ENCODE measurements around the gene S100A5. TPM values are rescaled to one million over a fixed set of nuclear protein-coding genes. Genes with fewer than 3 reads are reported as not detected.

Gene S100A5
- total RNA-seq, 2 donors from 2014 or later = not detected

GRCh38 chr1:153507926-153508583 lies 32.7 kb downstream of the S100A5 start:
- intact Hi-C loops (cut with DNase I) = loop anchor here (5.0 kb wide), 1 partner anchor 64 kb away; no protein-coding TSS in a partner anchor
- ATAC-seq (no peak), DNase-seq (no peak)
- H3K27ac ChIP-seq = no peak overlapping the region
- no peaks in the 10 kb centered on the region for H3K9me3 ChIP-seq
- WGBS, 2 donors = 85 to 92% methylated on average over 11 of the region's 11 CpGs
- TF ChIP-seq POLR2A (IDR thresholded peaks at IDR 0.05) = no peak
- TF ChIP-seq, protein P1, sequence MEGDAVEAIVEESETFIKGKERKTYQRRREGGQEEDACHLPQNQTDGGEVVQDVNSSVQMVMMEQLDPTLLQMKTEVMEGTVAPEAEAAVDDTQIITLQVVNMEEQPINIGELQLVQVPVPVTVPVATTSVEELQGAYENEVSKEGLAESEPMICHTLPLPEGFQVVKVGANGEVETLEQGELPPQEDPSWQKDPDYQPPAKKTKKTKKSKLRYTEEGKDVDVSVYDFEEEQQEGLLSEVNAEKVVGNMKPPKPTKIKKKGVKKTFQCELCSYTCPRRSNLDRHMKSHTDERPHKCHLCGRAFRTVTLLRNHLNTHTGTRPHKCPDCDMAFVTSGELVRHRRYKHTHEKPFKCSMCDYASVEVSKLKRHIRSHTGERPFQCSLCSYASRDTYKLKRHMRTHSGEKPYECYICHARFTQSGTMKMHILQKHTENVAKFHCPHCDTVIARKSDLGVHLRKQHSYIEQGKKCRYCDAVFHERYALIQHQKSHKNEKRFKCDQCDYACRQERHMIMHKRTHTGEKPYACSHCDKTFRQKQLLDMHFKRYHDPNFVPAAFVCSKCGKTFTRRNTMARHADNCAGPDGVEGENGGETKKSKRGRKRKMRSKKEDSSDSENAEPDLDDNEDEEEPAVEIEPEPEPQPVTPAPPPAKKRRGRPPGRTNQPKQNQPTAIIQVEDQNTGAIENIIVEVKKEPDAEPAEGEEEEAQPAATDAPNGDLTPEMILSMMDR (IDR thresholded peaks at IDR 0.05) = no peak
- no peak overlapping the region for H3K4me3 ChIP-seq
- H3K27me3 ChIP-seq = no peaks in the 10 kb centered on the region
- H3K36me3 ChIP-seq (replicated peaks in 1 of 2; ENCODE audit: insufficient read depth in 1 of 2, low read depth in 2 of 2) = no peaks in the 10 kb centered on the region
- peaks cover 10% of the 10 kb centered on the region for H3K4me1 ChIP-seq

DNA sequence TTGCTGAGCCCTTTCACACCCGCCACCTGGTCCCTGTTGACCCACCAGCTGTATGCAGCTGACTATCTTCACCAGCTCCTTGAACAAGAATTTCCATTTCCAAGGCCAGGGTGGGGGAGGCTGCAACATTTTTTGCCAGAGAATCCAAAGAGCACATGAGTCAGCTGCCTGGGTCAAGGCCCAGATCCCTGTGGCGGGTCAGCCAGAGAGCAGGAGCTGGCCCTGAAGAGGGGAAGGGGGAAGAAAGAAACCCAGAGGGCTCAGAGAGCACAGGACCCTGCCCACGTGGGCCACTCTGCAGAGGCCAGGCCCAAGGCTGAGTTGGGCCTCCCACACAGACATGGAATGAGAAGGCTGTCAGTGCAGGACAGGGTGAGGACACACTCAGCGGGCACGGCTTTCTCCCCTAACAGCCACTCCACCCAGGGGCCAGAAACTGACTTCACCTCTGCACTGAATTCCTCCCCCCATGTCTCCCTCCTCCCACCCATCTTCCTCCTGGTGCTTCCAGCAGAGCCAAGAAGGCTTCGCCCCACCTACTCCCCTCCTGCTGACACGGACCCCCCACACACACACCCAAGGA lies 33.8 kb downstream of the S100A5 start:
- 55 to 70% methylated on average over 7 of the region's 7 CpGs for WGBS, 2 donors
- DNase-seq = peak; percentile 48 to 89 (median 72)
- TF ChIP-seq POLR2A (IDR thresholded peaks at IDR 0.05) = no peak

GRCh38 chr1:153506386-153506785 lies 34.3 kb downstream of the S100A5 start:
- DNase-seq (no peak), ATAC-seq (no peak)
- no peaks in the 10 kb centered on the region for H3K36me3 ChIP-seq (replicated peaks in 1 of 2; ENCODE audit: insufficient read depth in 1 of 2, low read depth in 2 of 2)
- no peak overlapping the region for H3K4me3 ChIP-seq
- no peaks in the 10 kb centered on the region for H3K9me3 ChIP-seq
- no peak for TF ChIP-seq POLR2A (IDR thresholded peaks at IDR 0.05)
- TF ChIP-seq, protein P1 (IDR thresholded peaks at IDR 0.05) = no peak
- H3K27ac ChIP-seq = no peak overlapping the region
- intact Hi-C loops (cut with DNase I) = loop anchor here (5.0 kb wide), 1 partner anchor 66 kb away; no protein-coding TSS in a partner anchor
- H3K27me3 ChIP-seq = no peaks in the 10 kb centered on the region
- H3K4me1 ChIP-seq = peaks cover 10% of the 10 kb centered on the region
- WGBS, 2 donors = 90 to 92% methylated on average over 5 of the region's 5 CpGs

More for the DNA sequence above, 33.8 kb downstream of the S100A5 start:
- Histone ChIP-seq H3K4me3 (no peak overlapping the region), H3K4me1 (peaks cover 10% of the 10 kb centered on the region), H3K27ac (peak overlapping the region in 2 of 4 donors; percentile 35 to 52), H3K27me3 (no peaks in the 10 kb centered on the region), H3K9me3 (no peaks in the 10 kb centered on the region), H3K36me3 (replicated peaks in 1 of 2; ENCODE audit: insufficient read depth in 1 of 2, low read depth in 2 of 2) (no peaks in the 10 kb centered on the region)
- intact Hi-C loops (cut with DNase I) = loop anchor here (5.0 kb wide), 1 partner anchor 65 kb away; no protein-coding TSS in a partner anchor
- ATAC-seq = peak; percentile 79

DNA sequence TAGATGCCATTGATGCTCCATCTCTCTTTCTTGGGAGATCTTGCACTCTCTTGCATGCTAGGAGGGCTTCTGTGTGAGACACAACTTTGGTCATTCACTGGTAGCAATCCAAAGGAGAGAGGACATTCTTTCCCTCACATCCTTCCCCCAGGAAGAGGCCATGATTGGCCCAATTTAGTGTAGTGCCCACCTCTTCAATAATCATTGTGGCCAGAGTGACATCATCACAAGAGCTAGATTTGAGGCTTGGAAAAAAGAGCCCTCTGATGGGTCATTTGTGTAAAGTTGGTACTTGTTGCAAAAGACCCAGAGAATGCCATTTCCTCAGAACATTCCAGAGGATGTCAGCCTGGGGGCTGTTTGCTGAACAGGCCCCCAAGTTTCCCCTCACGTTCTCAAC lies 35.2 kb downstream of the S100A5 start:
- Histone ChIP-seq H3K36me3 (replicated peaks in 1 of 2; ENCODE audit: insufficient read depth in 1 of 2, low read depth in 2 of 2) (no peaks in the 10 kb centered on the region), H3K9me3 (no peaks in the 10 kb centered on the region), H3K4me3 (no peak overlapping the region), H3K27ac (no peak overlapping the region), H3K27me3 (no peaks in the 10 kb centered on the region), H3K4me1 (peaks cover 10% of the 10 kb centered on the region)
- DNase-seq = no peak
- ATAC-seq = no peak
- intact Hi-C loops (cut with DNase I) = loop anchor here (5.0 kb wide), 1 partner anchor 67 kb away; no protein-coding TSS in a partner anchor
- WGBS, 2 donors = 89 to 91% methylated on average over 1 of the region's 1 CpG
- TF ChIP-seq, protein P1 (IDR thresholded peaks at IDR 0.05) = no peak
- TF ChIP-seq POLR2A (IDR thresholded peaks at IDR 0.05) = no peak

GRCh38 chr1:153503766-153504165 lies 37.0 kb downstream of the S100A5 start:
- intact Hi-C loops (cut with DNase I) = no loop called here
- DNase-seq (no peak), ATAC-seq (no peak)
- Histone ChIP-seq H3K36me3 (replicated peaks in 1 of 2; ENCODE audit: insufficient read depth in 1 of 2, low read depth in 2 of 2) (no peaks in the 10 kb centered on the region), H3K27ac (no peak overlapping the region), H3K27me3 (no peaks in the 10 kb centered on the region), H3K9me3 (no peaks in the 10 kb centered on the region), H3K4me3 (no peak overlapping the region), H3K4me1 (peaks cover 10% of the 10 kb centered on the region)
- 82 to 85% methylated on average over 3 of the region's 3 CpGs for WGBS, 2 donors
- TF ChIP-seq, protein P1 (IDR thresholded peaks at IDR 0.05) = no peak
- no peak for TF ChIP-seq POLR2A (IDR thresholded peaks at IDR 0.05)

Data from body of pancreas (tissue), 4 donors.